PC-3 (cell line): ENCODE measurements around the gene GMNC. TPM values are rescaled to one million over a fixed set of nuclear protein-coding genes. Genes with fewer than 3 reads are reported as not detected.

Experiments
- ATAC-seq: fragments of 200-7000 bp; cut with Tn5 transposase; 2 replicates; pipeline ENCODE4 v1.9.1; 2020; ENCODE audit warnings: mild to moderate bottlenecking, moderate library complexity
- BruUV-seq: library from RNA; stranded (reverse); fragments of 400-500 nt; replicated peaks from 2 replicates; lab custom pipeline; 2021; lab: Mats Ljungman, UMichigan
- CTCF ChIA-PET: fragments of 300-600 bp; sonication (Branson Sonifier 250); formaldehyde crosslinking; loops from one replicate; lab custom pipeline; 2022; ENCODE audit warnings: antibody characterized with exemption; lab: Charles Lee
- POLR2A ChIA-PET: fragments of 300-600 bp; sonication (Branson Sonifier 250); formaldehyde crosslinking; loops from one replicate; lab custom pipeline; 2022; ENCODE audit warnings: antibody characterized with exemption; ENCODE audit not compliant: unreplicated experiment; lab: Charles Lee
- DNase-seq: peaks from one replicate; pipeline ENCODE4 v3.0.0-alpha.2; 2015
- H2AFZ ChIP-seq: fragments of 300-600 bp; sonication (generic); 2 replicates; pipeline ENCODE4 v1.6.0; 2016; ENCODE audit warnings: antibody characterized with exemption, low read length
- H3F3A ChIP-seq: fragments of 300-600 bp; sonication (generic); one replicate; pipeline ENCODE4 v1.6.0; 2017; ENCODE audit warnings: antibody characterized with exemption, low read length, control low read depth, mild to moderate bottlenecking; ENCODE audit not compliant: unreplicated experiment
- H3K27ac ChIP-seq: fragments of 300-600 bp; sonication (generic); 2 replicates; pipeline ENCODE4 v1.5.1; 2016; ENCODE audit warnings: mild to moderate bottlenecking, low read length
- H3K27me3 ChIP-seq: fragments of 300-600 bp; sonication (generic); 2 replicates; pipeline ENCODE4 v1.6.1; 2016; ENCODE audit warnings: low read length, mixed read lengths
- H3K36me3 ChIP-seq: fragments of 300-600 bp; sonication (generic); 2 replicates; pipeline ENCODE4 v1.6.1; 2016; ENCODE audit warnings: low read depth, mixed run types, low read length, mixed read lengths
- H3K4me1 ChIP-seq: fragments of 300-600 bp; sonication (generic); 2 replicates; pipeline ENCODE4 v1.5.1; 2016; ENCODE audit warnings: low read length; ENCODE audit not compliant: insufficient read depth
- H3K4me2 ChIP-seq: fragments of 300-600 bp; sonication (generic); 2 replicates; pipeline ENCODE4 v1.6.0; 2016; ENCODE audit warnings: low read length
- H3K4me3 ChIP-seq: fragments of 300-600 bp; sonication (generic); 2 replicates; pipeline ENCODE4 v1.5.1; 2016; ENCODE audit warnings: mild to moderate bottlenecking, low read length, mixed read lengths
- H3K79me2 ChIP-seq: fragments of 300-600 bp; sonication (generic); 2 replicates; pipeline ENCODE4 v1.6.1; 2017; ENCODE audit warnings: low read length, mixed read lengths
- H3K9ac ChIP-seq: fragments of 300-600 bp; sonication (generic); 2 replicates; pipeline ENCODE4 v1.6.0; 2016; ENCODE audit warnings: mild to moderate bottlenecking, low read length
- H3K9me2 ChIP-seq: fragments of 300-600 bp; sonication (generic); replicated peaks from 2 replicates; pipeline ENCODE4 v1.6.1; 2016; ENCODE audit warnings: mixed run types, low read length, mixed read lengths
- H3K9me3 ChIP-seq: fragments of 300-600 bp; sonication (generic); 2 replicates; pipeline ENCODE4 v1.6.1; 2016; ENCODE audit warnings: low read length, mixed read lengths
- H4K20me1 ChIP-seq: fragments of 300-600 bp; sonication (generic); 2 replicates; pipeline ENCODE4 v1.6.1; 2016; ENCODE audit warnings: low read length, mixed read lengths
- CTCF ChIP-seq: fragments of 300-600 bp; sonication (generic); conservative IDR thresholded peaks from 2 replicates; pipeline ENCODE4 v1.5.1; 2017; ENCODE audit warnings: antibody characterized with exemption, low read depth, mild to moderate bottlenecking, low read length
- EZH2 ChIP-seq: fragments of 300-600 bp; sonication (generic); IDR thresholded peaks from one replicate; pipeline ENCODE4 v1.6.1; 2017; ENCODE audit warnings: antibody characterized with exemption, mild to moderate bottlenecking, low read length; ENCODE audit not compliant: unreplicated experiment
- EZH2phosphoT487 ChIP-seq: fragments of 300-600 bp; sonication (generic); IDR thresholded peaks from 2 replicates; pipeline ENCODE4 v1.6.1; 2018; ENCODE audit warnings: mild to moderate bottlenecking, antibody characterized with exemption, low read length, borderline replicate concordance
- intact Hi-C: fragments of 100-400 bp; cut with micrococcal nuclease; formaldehyde crosslinking; loops from 2 replicates; pipeline ENCODE4 v1.9.0; 2023
- total RNA-seq: library from RNA; depleted of rRNA; stranded (reverse); fragments of >200 nt; gene quantifications from 2 replicates; pipeline ENCODE4 v1.2.3, GENCODE V29; 2014

The GMNC gene
- total RNA-seq, 1 experiment from 2014 or later: not detected

- Histone ChIP-seq H3K36me3 (no peaks in the 10 kb centered on the region), H3K4me2 (no peak overlapping the region), H3K9ac (no peak overlapping the region), H3K27me3 (peaks cover 6% of the 10 kb centered on the region; the same call in 1 of the 2 replicates), H4K20me1 (no peaks in the 10 kb centered on the region), H3K4me3 (no peak overlapping the region), H2AFZ (no peak overlapping the region), H3K9me2 (no peaks in the 10 kb centered on the region), H3K9me3 (no peaks in the 10 kb centered on the region), H3F3A (no peaks in the 10 kb centered on the region), H3K79me2 (no peaks in the 10 kb centered on the region), H3K4me1 (no peaks in the 10 kb centered on the region), H3K27ac (no peak overlapping the region)
- TF ChIP-seq EZH2phosphoT487 (no peak), EZH2 (no peak), CTCF (no peak)
- no TSS peak for BruUV-seq
- POLR2A ChIA-PET: no interaction called here
- DNase-seq (no peak), ATAC-seq (no peak)
- intact Hi-C loops: no loop called here
- CTCF ChIA-PET: no interaction called here
Measured at GRCh38 chr3:190831225-190831624, 31.3 kb downstream of the GMNC start.

GRCh38 chr3:190830031-190830430 is 32.5 kb downstream of the GMNC start:
- Histone ChIP-seq H4K20me1 (no peaks in the 10 kb centered on the region), H3K4me2 (no peak overlapping the region), H3K36me3 (no peaks in the 10 kb centered on the region), H3F3A (no peaks in the 10 kb centered on the region), H3K4me3 (no peak overlapping the region), H3K9ac (no peak overlapping the region), H2AFZ (no peak overlapping the region), H3K27ac (no peak overlapping the region), H3K4me1 (no peaks in the 10 kb centered on the region), H3K79me2 (no peaks in the 10 kb centered on the region), H3K9me2 (no peaks in the 10 kb centered on the region), H3K27me3 (peaks cover 8% of the 10 kb centered on the region; the same call in 1 of the 2 replicates), H3K9me3 (no peaks in the 10 kb centered on the region)
- CTCF ChIA-PET: no interaction called here
- TF ChIP-seq EZH2phosphoT487 (no peak), EZH2 (no peak), CTCF (no peak)
- POLR2A ChIA-PET: no interaction called here
- ATAC-seq: no peak
- no TSS peak for BruUV-seq
- no peak for DNase-seq
- intact Hi-C loops: no loop called here

DNA sequence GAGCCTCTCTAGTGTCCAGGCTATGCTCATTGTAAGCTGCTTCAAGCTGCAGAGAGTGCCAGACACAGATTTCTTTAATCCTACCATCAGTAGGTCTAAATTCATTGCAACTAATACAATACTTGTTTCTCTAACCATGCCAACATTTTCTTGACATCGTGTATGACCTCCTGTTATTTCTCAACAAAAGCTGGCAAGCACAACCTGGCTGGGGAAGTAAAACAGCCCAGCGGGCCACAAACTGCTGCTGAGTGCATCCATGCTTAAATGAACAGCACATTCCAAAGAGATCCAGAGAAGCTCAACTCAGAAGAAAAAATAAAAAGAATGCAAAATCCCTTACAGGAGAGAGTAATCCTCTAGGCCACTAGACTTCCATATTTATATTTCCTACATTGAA is 36.5 kb downstream of the GMNC start:
- H4K20me1 ChIP-seq: no peaks in the 10 kb centered on the region
- no peak overlapping the region for H2AFZ ChIP-seq
- no peak overlapping the region for H3K4me3 ChIP-seq
- intact Hi-C loops: no loop called here
- H3K9me2 ChIP-seq: no peaks in the 10 kb centered on the region
- ATAC-seq (no peak), DNase-seq (no peak)
- H3F3A ChIP-seq: no peaks in the 10 kb centered on the region
- ChIA-PET CTCF (no interaction called here), POLR2A (no interaction called here)
- H3K27me3 ChIP-seq: peaks cover 8% of the 10 kb centered on the region; the same call in 1 of the 2 replicates
- H3K4me1 ChIP-seq: no peaks in the 10 kb centered on the region
- no peak overlapping the region for H3K4me2 ChIP-seq
- TF ChIP-seq EZH2phosphoT487 (no peak), EZH2 (no peak), CTCF (no peak)
- no peaks in the 10 kb centered on the region for H3K9me3 ChIP-seq
- BruUV-seq: no TSS peak
- H3K27ac ChIP-seq: no peak overlapping the region
- no peaks in the 10 kb centered on the region for H3K36me3 ChIP-seq
- no peak overlapping the region for H3K9ac ChIP-seq
- no peaks in the 10 kb centered on the region for H3K79me2 ChIP-seq
